ENCODE data around the gene PCDHGA7. TPM values are rescaled to one million over a fixed set of nuclear protein-coding genes. Genes with fewer than 3 reads are reported as not detected.
"Not testable (repeated sequence)": the region's sequence is repeated elsewhere in the genome, so short reads cannot be mapped to it uniquely, and the experiment has no call there.

The PCDHGA7 gene
- total RNA-seq, 2 experiments from 2014 or later = not detected

DNA sequence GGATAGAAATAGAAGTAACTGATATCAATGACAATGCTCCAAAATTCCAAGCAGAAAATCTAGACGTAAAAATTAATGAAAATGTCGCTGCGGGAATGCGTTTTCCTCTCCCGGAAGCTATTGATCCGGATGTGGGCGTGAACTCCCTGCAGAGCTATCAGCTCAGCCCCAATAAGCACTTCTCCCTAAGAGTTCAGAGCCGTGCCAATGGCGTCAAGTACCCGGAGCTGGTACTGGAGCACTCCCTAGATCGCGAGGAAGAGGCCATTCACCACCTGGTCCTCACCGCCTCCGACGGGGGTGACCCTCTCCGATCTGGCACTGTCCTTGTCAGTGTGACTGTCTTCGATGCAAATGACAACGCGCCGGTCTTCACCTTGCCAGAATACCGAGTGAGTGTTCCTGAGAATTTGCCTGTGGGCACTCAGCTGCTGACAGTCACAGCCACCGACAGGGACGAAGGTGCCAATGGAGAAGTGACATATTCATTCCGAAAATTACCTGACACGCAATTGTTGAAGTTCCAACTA, 31.1 kb downstream of the PCDHGA7 start:
- ChIA-PET POLR2A (interaction anchor here (0.9 to 1.3 kb wide), 2 partner anchors 93 to 150 kb away, joined by 3 to 4 read pairs; partner anchors contain the start of gene TAF7), CTCF (interaction anchor here (0.6 to 3.0 kb wide), 10 partner anchors 23 to 224 kb away, joined by 3 to 19 read pairs (median 4); partner anchors contain the start of gene TAF7)
- no peak for DNase-seq
- no peaks in the 10 kb centered on the region for H3K36me3 ChIP-seq (ENCODE audit: insufficient read depth, low read length)
- H3K27me3 ChIP-seq (ENCODE audit: control insufficient read depth in 1 of 2, insufficient read depth in 2 of 2, low read length in 2 of 2) = peaks cover 63 to 84% of the 10 kb centered on the region in 2 experiments
- Mint-ChIP-seq H3K36me3 (ENCODE audit: low read depth) (peaks cover 51% of the 10 kb centered on the region), H3K27ac (no peak overlapping the region), H3K9me3 (peaks cover 22% of the 10 kb centered on the region), H3K27me3 (peaks cover 82% of the 10 kb centered on the region), H3K4me1 (ENCODE audit: low read depth) (peaks cover 23% of the 10 kb centered on the region), H3K4me3 (peak overlapping the region; percentile 92)
- intact Hi-C loops (cut with DNase I, micrococcal nuclease) = loop anchor here (2.0 to 10.0 kb wide), 5 partner anchors 49 to 149 kb away; partner anchors contain the start of genes PCDHGA5 (in 1 of the 2) and TAF7 (in 1 of the 2)
- H3K4me1 ChIP-seq (ENCODE audit: insufficient read depth, low read length) = peaks cover 15% of the 10 kb centered on the region
- H3K9me3 ChIP-seq (ENCODE audit: control insufficient read depth in 1 of 2, insufficient read depth in 1 of 2, low read length in 2 of 2) = peaks cover 21 to 52% of the 10 kb centered on the region in 2 experiments
- no peak overlapping the region for H3K27ac ChIP-seq (ENCODE audit: low read depth in 1 of 2, low read length in 2 of 2)
- TF ChIP-seq, protein P1, sequence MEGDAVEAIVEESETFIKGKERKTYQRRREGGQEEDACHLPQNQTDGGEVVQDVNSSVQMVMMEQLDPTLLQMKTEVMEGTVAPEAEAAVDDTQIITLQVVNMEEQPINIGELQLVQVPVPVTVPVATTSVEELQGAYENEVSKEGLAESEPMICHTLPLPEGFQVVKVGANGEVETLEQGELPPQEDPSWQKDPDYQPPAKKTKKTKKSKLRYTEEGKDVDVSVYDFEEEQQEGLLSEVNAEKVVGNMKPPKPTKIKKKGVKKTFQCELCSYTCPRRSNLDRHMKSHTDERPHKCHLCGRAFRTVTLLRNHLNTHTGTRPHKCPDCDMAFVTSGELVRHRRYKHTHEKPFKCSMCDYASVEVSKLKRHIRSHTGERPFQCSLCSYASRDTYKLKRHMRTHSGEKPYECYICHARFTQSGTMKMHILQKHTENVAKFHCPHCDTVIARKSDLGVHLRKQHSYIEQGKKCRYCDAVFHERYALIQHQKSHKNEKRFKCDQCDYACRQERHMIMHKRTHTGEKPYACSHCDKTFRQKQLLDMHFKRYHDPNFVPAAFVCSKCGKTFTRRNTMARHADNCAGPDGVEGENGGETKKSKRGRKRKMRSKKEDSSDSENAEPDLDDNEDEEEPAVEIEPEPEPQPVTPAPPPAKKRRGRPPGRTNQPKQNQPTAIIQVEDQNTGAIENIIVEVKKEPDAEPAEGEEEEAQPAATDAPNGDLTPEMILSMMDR (IDR thresholded peaks at IDR 0.05) = no peak
- peak overlapping the region; percentile 53 for H3K4me3 ChIP-seq (ENCODE audit: low read length)
- no peak for ATAC-seq (ENCODE audit: poor library complexity)

DNA sequence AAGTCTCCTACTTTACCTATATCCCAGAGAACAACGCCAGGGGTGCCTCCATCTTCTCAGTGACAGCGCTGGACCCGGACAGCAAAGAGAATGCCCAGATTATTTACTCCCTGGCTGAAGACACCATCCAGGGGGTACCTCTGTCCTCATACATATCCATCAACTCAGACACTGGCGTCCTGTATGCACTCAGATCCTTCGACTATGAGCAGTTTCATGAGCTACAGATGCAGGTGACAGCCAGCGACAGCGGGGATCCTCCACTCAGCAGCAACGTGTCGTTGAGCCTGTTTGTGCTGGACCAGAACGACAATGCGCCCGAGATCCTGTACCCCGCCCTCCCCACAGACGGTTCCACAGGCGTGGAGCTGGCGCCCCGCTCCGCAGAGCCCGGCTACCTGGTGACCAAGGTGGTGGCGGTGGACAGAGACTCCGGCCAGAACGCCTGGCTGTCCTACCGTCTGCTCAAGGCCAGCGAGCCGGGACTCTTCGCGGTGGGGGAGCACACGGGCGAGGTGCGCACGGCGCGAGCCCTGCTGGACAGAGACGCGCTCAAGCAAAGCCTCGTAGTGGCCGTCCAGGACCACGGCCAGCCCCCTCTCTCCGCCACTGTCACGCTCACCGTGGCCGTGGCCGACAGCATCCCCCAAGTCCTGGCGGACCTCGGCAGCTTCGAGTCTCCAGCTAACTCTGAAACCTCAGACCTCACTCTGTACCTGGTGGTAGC, 32.2 kb downstream of the PCDHGA7 start:
- H3K4me1 Mint-ChIP-seq (ENCODE audit: low read depth) = peaks cover 27% of the 10 kb centered on the region
- POLR2A ChIA-PET; H3K4me3 ChIP-seq (ENCODE audit: low read length); H3K36me3 ChIP-seq (ENCODE audit: insufficient read depth, low read length); DNase-seq; H3K27ac Mint-ChIP-seq; ATAC-seq (ENCODE audit: poor library complexity); H3K27ac ChIP-seq (ENCODE audit: low read depth in 1 of 2, low read length in 2 of 2): not testable (repeated sequence)
- CTCF ChIA-PET = interaction anchor here (1.1 to 3.0 kb wide), 2 partner anchors 94 to 110 kb away, joined by 3 to 15 read pairs; partner anchors contain the start of gene TAF7
- intact Hi-C loops (cut with DNase I, micrococcal nuclease) = loop anchor here (5.0 to 10.0 kb wide), 4 partner anchors 32 to 148 kb away; partner anchors contain the start of genes PCDHGA5 (in 1 of the 2), PCDHGA7 (in 1 of the 2) and TAF7 (in 1 of the 2)
- H3K4me3 Mint-ChIP-seq = peak overlapping the region; percentile 59
- peaks cover 15% of the 10 kb centered on the region for H3K4me1 ChIP-seq (ENCODE audit: insufficient read depth, low read length)
- peaks cover 20% of the 10 kb centered on the region for H3K9me3 Mint-ChIP-seq
- H3K36me3 Mint-ChIP-seq (ENCODE audit: low read depth) = peaks cover 50% of the 10 kb centered on the region
- H3K27me3 Mint-ChIP-seq = peaks cover 80% of the 10 kb centered on the region
- H3K27me3 ChIP-seq (ENCODE audit: control insufficient read depth in 1 of 2, insufficient read depth in 2 of 2, low read length in 2 of 2) = peaks cover 62 to 84% of the 10 kb centered on the region in 2 experiments
- H3K9me3 ChIP-seq (ENCODE audit: control insufficient read depth in 1 of 2, insufficient read depth in 1 of 2, low read length in 2 of 2) = peaks cover 23 to 57% of the 10 kb centered on the region in 2 experiments

DNA sequence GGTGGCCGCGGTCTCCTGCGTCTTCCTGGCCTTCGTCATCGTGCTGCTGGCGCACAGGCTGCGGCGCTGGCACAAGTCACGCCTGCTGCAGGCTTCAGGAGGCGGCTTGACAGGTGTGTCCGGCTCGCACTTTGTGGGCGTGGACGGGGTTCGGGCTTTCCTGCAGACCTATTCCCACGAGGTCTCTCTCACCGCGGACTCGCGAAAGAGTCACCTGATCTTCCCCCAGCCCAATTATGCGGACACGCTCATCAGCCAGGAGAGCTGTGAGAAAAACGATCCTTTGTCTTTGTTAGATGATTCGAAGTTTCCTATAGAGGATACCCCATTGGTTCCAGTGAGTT, 32.7 kb downstream of the PCDHGA7 start:
- not testable (repeated sequence) for ATAC-seq (ENCODE audit: poor library complexity)
- peak overlapping the region; percentile 4 for H3K4me3 Mint-ChIP-seq

More for the DNA sequence above, 32.7 kb downstream of the PCDHGA7 start:
- H3K9me3 Mint-ChIP-seq = peaks cover 22% of the 10 kb centered on the region
- DNase-seq; H3K27ac ChIP-seq (ENCODE audit: low read depth in 1 of 2, low read length in 2 of 2); H3K36me3 ChIP-seq (ENCODE audit: insufficient read depth, low read length); H3K27ac Mint-ChIP-seq; H3K4me3 ChIP-seq (ENCODE audit: low read length); POLR2A ChIA-PET: not testable (repeated sequence)
- H3K36me3 Mint-ChIP-seq (ENCODE audit: low read depth) = peaks cover 50% of the 10 kb centered on the region
- CTCF ChIA-PET = interaction anchor here (1.1 to 3.0 kb wide), 2 partner anchors 95 to 110 kb away, joined by 3 to 15 read pairs; partner anchors contain the start of gene TAF7
- Histone ChIP-seq H3K27me3 (ENCODE audit: control insufficient read depth in 1 of 2, insufficient read depth in 2 of 2, low read length in 2 of 2) (peaks cover 61 to 90% of the 10 kb centered on the region in 2 experiments), H3K9me3 (ENCODE audit: control insufficient read depth in 1 of 2, insufficient read depth in 1 of 2, low read length in 2 of 2) (peaks cover 28 to 54% of the 10 kb centered on the region in 2 experiments), H3K4me1 (ENCODE audit: insufficient read depth, low read length) (peaks cover 15% of the 10 kb centered on the region)
- peaks cover 81% of the 10 kb centered on the region for H3K27me3 Mint-ChIP-seq
- intact Hi-C loops (cut with DNase I, micrococcal nuclease) = loop anchor here in 1 of 2 experiments (5.0 to 10.0 kb wide), 3 partner anchors 33 to 90 kb away; partner anchors contain the start of genes PCDHGA5, PCDHGA7 and TAF7
- H3K4me1 Mint-ChIP-seq (ENCODE audit: low read depth) = peaks cover 27% of the 10 kb centered on the region
